B cell (primary cell): ENCODE data around the gene CYFIP2. TPM values are rescaled to one million over a fixed set of nuclear protein-coding genes. Genes with fewer than 3 reads are reported as not detected.

Source experiments
- ATAC-seq: fragments of 200-7000 bp; cut with Tn5 transposase; one replicate; pipeline ENCODE4 v1.10.0; 2021; ENCODE audit warnings: low read depth, mild to moderate bottlenecking, moderate number of reproducible peaks, moderate library complexity
- CTCF ChIA-PET: fragments of 350-600 bp; sonication (Branson Sonifier 250); formaldehyde crosslinking; loops from one replicate; lab custom pipeline; 2021; ENCODE audit warnings: antibody characterized with exemption, inconsistent platforms; lab: Charles Lee
- POLR2A ChIA-PET: fragments of 350-600 bp; sonication (Branson Sonifier 250); formaldehyde crosslinking; loops from one replicate; lab custom pipeline; 2021; ENCODE audit warnings: antibody characterized with exemption; lab: Charles Lee
- DNase-seq: peaks from one replicate; pipeline ENCODE4 v3.0.0; 2013
- H2AFZ ChIP-seq: 2 replicates; pipeline ENCODE4 v1.6.1; 2012; ENCODE audit warnings: mild to moderate bottlenecking, low read depth, low read length; ENCODE audit not compliant: insufficient read depth, poor library complexity, severe bottlenecking
- H3K27ac ChIP-seq, 2 donors: 1 replicate in 1 of 2; 2 replicates in 1 of 2; pipeline ENCODE4 v1.5.1; 2012 to 2013; ENCODE audit warnings: low read length in 2 of 2, mild to moderate bottlenecking in 2 of 2, moderate library complexity in 1 of 2
- H3K27me3 ChIP-seq, 4 experiments: fragments of 200-600 bp in 1 of 4; sonication (generic) in 1 of 4; replicated peaks in 1 of 4; 1 replicate in 2 of 4; 2 replicates in 2 of 4; pipeline versions ENCODE4 v1.6.1 to v1.7.0; 2013 to 2016; ENCODE audit warnings: low read length in 3 of 4, mild to moderate bottlenecking in 2 of 4, mixed read lengths in 1 of 4, moderate library complexity in 1 of 4; ENCODE audit not compliant: insufficient read depth in 4 of 4, control insufficient read depth in 3 of 4; ENCODE audit errors: control extremely low read depth in 1 of 4
- H3K36me3 ChIP-seq, 2 experiments: replicated peaks in 1 of 2; 1 replicate in 1 of 2; 2 replicates in 1 of 2; pipeline versions ENCODE4 v1.6.1 to v1.7.1; 2013; ENCODE audit warnings: low read length in 1 of 2; ENCODE audit not compliant: insufficient read depth in 2 of 2, control insufficient read depth in 1 of 2; ENCODE audit errors: control extremely low read depth in 1 of 2, extremely low read depth in 1 of 2
- H3K4me1 ChIP-seq, 2 donors: fragments of 200-600 bp in 1 of 2; sonication (generic) in 1 of 2; 1 replicate in 1 of 2; 2 replicates in 1 of 2; pipeline versions ENCODE4 v1.5.1 to v1.6.1; 2013 to 2017; ENCODE audit warnings: low read length in 2 of 2; ENCODE audit not compliant: control insufficient read depth in 2 of 2, insufficient read depth in 2 of 2
- H3K4me2 ChIP-seq: replicated peaks from 2 replicates; pipeline ENCODE3; 2012; ENCODE audit warnings: mild to moderate bottlenecking, low read depth, low read length; ENCODE audit not compliant: poor library complexity, severe bottlenecking
- H3K4me3 ChIP-seq, 5 experiments: fragments of 200-600 bp in 1 of 5; sonication (generic) in 1 of 5; 1 replicate in 3 of 5; 2 replicates in 2 of 5; pipeline versions ENCODE4 v1.5.1 to v1.7.0; 2011 to 2016; ENCODE audit warnings: low read length in 4 of 5, mild to moderate bottlenecking in 4 of 5, low read depth in 2 of 5, control low read depth in 1 of 5, moderate library complexity in 1 of 5; ENCODE audit not compliant: insufficient read depth in 1 of 5; ENCODE audit errors: control extremely low read depth in 1 of 5, extremely low read depth in 1 of 5
- H3K79me2 ChIP-seq: fragments of 200-600 bp; sonication (generic); one replicate; pipeline ENCODE4 v1.6.0; 2016; ENCODE audit warnings: low read length; ENCODE audit not compliant: control insufficient read depth, insufficient read depth
- H3K9ac ChIP-seq: fragments of 200-600 bp; sonication (generic); 2 replicates; pipeline ENCODE4 v1.6.1; 2017; ENCODE audit warnings: mild to moderate bottlenecking, low read length, moderate library complexity
- H3K9me3 ChIP-seq, 3 donors: one replicate each; pipeline versions ENCODE4 v1.6.1 to v1.7.1; 2013; ENCODE audit warnings: low read length in 2 of 3; ENCODE audit not compliant: control insufficient read depth in 2 of 3, insufficient read depth in 1 of 3; ENCODE audit errors: control extremely low read depth in 1 of 3
- H4K20me1 ChIP-seq: 2 replicates; pipeline ENCODE4 v1.6.0; 2012; ENCODE audit warnings: mild to moderate bottlenecking, low read length; ENCODE audit not compliant: insufficient read depth, control insufficient read depth, poor library complexity, severe bottlenecking
- H3K27ac Mint-ChIP-seq: one replicate; pipeline ENCODE4 v1.8.0; 2021; ENCODE audit warnings: mixed read lengths
- H3K27me3 Mint-ChIP-seq: one replicate; pipeline ENCODE4 v1.8.0; 2021; ENCODE audit warnings: mixed read lengths
- H3K4me1 Mint-ChIP-seq: one replicate; pipeline ENCODE4 v1.8.0; 2021; ENCODE audit warnings: mixed read lengths
- H3K4me3 Mint-ChIP-seq: one replicate; pipeline ENCODE4 v1.8.0; 2021; ENCODE audit warnings: mixed read lengths
- H3K9me3 Mint-ChIP-seq: one replicate; pipeline ENCODE4 v1.8.0; 2022; ENCODE audit warnings: mixed read lengths; ENCODE audit not compliant: insufficient read depth
- CTCF ChIP-seq: fragments of 200-600 bp; IDR thresholded peaks from one replicate; pipeline ENCODE4 v1.8.0; 2022; ENCODE audit warnings: antibody characterized with exemption, mild to moderate bottlenecking
- EZH2 ChIP-seq: IDR thresholded peaks from 2 replicates; pipeline ENCODE4 v1.6.1; 2012; ENCODE audit warnings: borderline replicate concordance, low read depth, mild to moderate bottlenecking, moderate library complexity, low read length; ENCODE audit not compliant: insufficient read depth, poor library complexity, severe bottlenecking
- WGBS: methylation state at CpG from one replicate; pipeline ENCODE4 v1.1.5; 2013; ENCODE audit warnings: missing lambda C conversion rate; ENCODE audit not compliant: insufficient coverage; 5-methylcytosine and 5-hydroxymethylcytosine counted together
- intact Hi-C: fragments of 100-400 bp; cut with micrococcal nuclease; formaldehyde crosslinking; loops from one replicate; pipeline ENCODE4 v1.10.0; 2022
- polyA plus RNA-seq: library from polyadenylated mRNA; depleted of rRNA; stranded (reverse); fragments of >200 nt; gene quantifications from 2 replicates; pipeline ENCODE4 v1.2.3, GENCODE V29; 2012
- total RNA-seq, 2 donors: library from RNA; stranded (reverse); fragments of 120-200 nt in 1 of 2; gene quantifications; 1 replicate in 1 of 2; 2 replicates in 1 of 2; pipeline versions ENCODE4 v1.2.3 to v1.2.4, GENCODE V29; 2013 to 2022

Gene CYFIP2
- total and polyA plus RNA-seq, 2 donors (not counting 1 experiment from before 2014, with no cell fraction given), result 231 to 663 TPM

GRCh38 chr5:157359356-157360055 lies 93.6 kb downstream of the CYFIP2 start:
- no peak for TF ChIP-seq CTCF
- no peak for TF ChIP-seq EZH2
- ChIA-PET POLR2A (no interaction called here), CTCF (interaction anchor here (0.7 to 2.1 kb wide), 6 partner anchors 17 to 384 kb away, joined by 3 to 7 read pairs (median 4); no protein-coding TSS in a partner anchor)
- H3K4me3 Mint-ChIP-seq, result no peak overlapping the region
- WGBS, result 100% methylated on average over 2 of the region's 2 CpGs
- ATAC-seq (no peak), DNase-seq (no peak)
- peaks cover 41% of the 10 kb centered on the region for H4K20me1 ChIP-seq
- intact Hi-C loops, result no loop called here
- H3K4me3 ChIP-seq, result no peak overlapping the region
- no peak overlapping the region for H3K9ac ChIP-seq
- peaks cover 13 to 91% of the 10 kb centered on the region in 2 experiments for H3K36me3 ChIP-seq
- H3K4me1 ChIP-seq, result no peaks in the 10 kb centered on the region
- no peak overlapping the region for H3K27ac ChIP-seq
- H3K27me3 ChIP-seq, result no peaks in the 10 kb centered on the region
- H3K9me3 Mint-ChIP-seq, result no peaks in the 10 kb centered on the region
- H3K9me3 ChIP-seq, result no peaks in the 10 kb centered on the region
- H3K27ac Mint-ChIP-seq, result no peak overlapping the region
- H3K79me2 ChIP-seq, result peaks cover 54% of the 10 kb centered on the region
- H3K4me1 Mint-ChIP-seq, result no peaks in the 10 kb centered on the region
- H3K27me3 Mint-ChIP-seq, result no peaks in the 10 kb centered on the region
- no peak overlapping the region for H2AFZ ChIP-seq
- H3K4me2 ChIP-seq, result no peak overlapping the region

GRCh38 chr5:157362012-157362411 lies 96.1 kb downstream of the CYFIP2 start:
- CTCF ChIA-PET, result interaction anchor here (0.6 to 1.4 kb wide), 5 partner anchors 33 to 381 kb away, joined by 3 to 4 read pairs (median 3); partner anchors contain the start of gene LSM11
- Histone ChIP-seq H3K36me3 (peaks cover 13 to 92% of the 10 kb centered on the region in 2 experiments), H3K4me2 (no peak overlapping the region), H3K79me2 (peaks cover 31% of the 10 kb centered on the region), H3K4me3 (no peak overlapping the region), H3K9ac (no peak overlapping the region), H3K27me3 (no peaks in the 10 kb centered on the region), H2AFZ (no peak overlapping the region), H3K9me3 (no peaks in the 10 kb centered on the region), H4K20me1 (peaks cover 30% of the 10 kb centered on the region), H3K4me1 (no peaks in the 10 kb centered on the region), H3K27ac (no peak overlapping the region)
- Mint-ChIP-seq H3K9me3 (no peaks in the 10 kb centered on the region), H3K4me3 (no peak overlapping the region), H3K27ac (no peak overlapping the region), H3K27me3 (no peaks in the 10 kb centered on the region), H3K4me1 (no peaks in the 10 kb centered on the region)
- intact Hi-C loops, result no loop called here
- WGBS, result 38% methylated on average over 1 of the region's 3 CpGs
- POLR2A ChIA-PET, result no interaction called here
- ATAC-seq (no peak), DNase-seq (no peak)
- TF ChIP-seq EZH2 (no peak), CTCF (no peak)
